Renal cortical epithelial cell (primary cell): ENCODE measurements around the gene DPEP1. TPM values are rescaled to one million over a fixed set of nuclear protein-coding genes. Genes with fewer than 3 reads are reported as not detected.
"Not testable (repeated sequence)": the region's sequence is repeated elsewhere in the genome, so short reads cannot be mapped to it uniquely, and the experiment has no call there.

Experiments
- DNase-seq: peaks from one replicate; pipeline ENCODE4 v3.0.0-alpha.2; 2011; ENCODE audit warnings: low read depth
- total RNA-seq: library from RNA; depleted of rRNA; stranded (reverse); fragments of >200 nt; gene quantifications from 2 replicates; pipeline ENCODE4 v1.2.3, GENCODE V29; 2014

DPEP1 gene
- total RNA-seq, 1 donor from 2014 or later: 0.50 TPM

- DNase-seq: no peak
Measured at GRCh38 chr16:89646270-89646669, 32.8 kb downstream of the DPEP1 start.

GRCh38 chr16:89646906-89647305, 33.5 kb downstream of the DPEP1 start:
- DNase-seq: no peak

GRCh38 chr16:89651584-89651983, 38.1 kb downstream of the DPEP1 start:
- no peak for DNase-seq

- DNase-seq: no peak
Measured at GRCh38 chr16:89653656-89654295, 40.3 kb downstream of the DPEP1 start.

- DNase-seq: no peak
Measured at GRCh38 chr16:89655062-89655643, 41.7 kb downstream of the DPEP1 start.

GRCh38 chr16:89656435-89657121, 43.1 kb downstream of the DPEP1 start:
- DNase-seq: no peak

- DNase-seq: peak; percentile 59
Measured at GRCh38 chr16:89657442-89658220, 44.2 kb downstream of the DPEP1 start, which contains the start of the genes CHMP1A and SPATA33. TSS of gene CHMP1A (minus strand) at chr16:89657708. CDS start at chr16:89657588, 120 bp downstream. TSS of gene SPATA33 (plus strand) at chr16:89657836. CDS start at chr16:89657912, 76 bp downstream.

GRCh38 chr16:89658221-89658879, 44.9 kb downstream of the DPEP1 start:
- DNase-seq: no peak

- no peak for DNase-seq
Measured at GRCh38 chr16:89660146-89660545, 46.7 kb downstream of the DPEP1 start.

- DNase-seq: no peak
Measured at GRCh38 chr16:89661215-89661614, 47.8 kb downstream of the DPEP1 start.

GRCh38 chr16:89664238-89664637, 50.8 kb downstream of the DPEP1 start:
- not testable (repeated sequence) for DNase-seq

GRCh38 chr16:89667000-89667399, 53.6 kb downstream of the DPEP1 start:
- peak; percentile 15 for DNase-seq

- DNase-seq: no peak
Measured at GRCh38 chr16:89667633-89668032, 54.2 kb downstream of the DPEP1 start.

- DNase-seq: no peak
Measured at GRCh38 chr16:89668790-89669158, 55.3 kb downstream of the DPEP1 start.

GRCh38 chr16:89669755-89670154, 56.3 kb downstream of the DPEP1 start:
- no peak for DNase-seq

- DNase-seq: peak; percentile 47
Measured at GRCh38 chr16:89670496-89671431, 57.3 kb downstream of the DPEP1 start.

- DNase-seq: not testable (repeated sequence)
Measured at GRCh38 chr16:89671565-89671964, 58.1 kb downstream of the DPEP1 start.

- DNase-seq: no peak
Measured at GRCh38 chr16:89672177-89672941, 58.9 kb downstream of the DPEP1 start.

- DNase-seq: no peak
Measured at GRCh38 chr16:89678258-89678657, 64.8 kb downstream of the DPEP1 start.

- DNase-seq: no peak
Measured at GRCh38 chr16:89685916-89686315, 72.5 kb downstream of the DPEP1 start.
